NCI-H2196 treated with DMSO at 0.1 percent for 48 hours (cell line): ENCODE measurements around the gene CSF3R.
"Not testable (repeated sequence)": the region's sequence is repeated elsewhere in the genome, so short reads cannot be mapped to it uniquely, and the experiment has no call there.

Source experiments
- DNase-seq: peaks from one replicate; lab custom pipeline; 2025; ENCODE audit not compliant: unreplicated experiment; lab: John Stamatoyannopoulos, UW

Gene CSF3R

GRCh38 chr1:36513676-36514473, 31.2 kb upstream of the CSF3R start:
- no peak for DNase-seq

DNA sequence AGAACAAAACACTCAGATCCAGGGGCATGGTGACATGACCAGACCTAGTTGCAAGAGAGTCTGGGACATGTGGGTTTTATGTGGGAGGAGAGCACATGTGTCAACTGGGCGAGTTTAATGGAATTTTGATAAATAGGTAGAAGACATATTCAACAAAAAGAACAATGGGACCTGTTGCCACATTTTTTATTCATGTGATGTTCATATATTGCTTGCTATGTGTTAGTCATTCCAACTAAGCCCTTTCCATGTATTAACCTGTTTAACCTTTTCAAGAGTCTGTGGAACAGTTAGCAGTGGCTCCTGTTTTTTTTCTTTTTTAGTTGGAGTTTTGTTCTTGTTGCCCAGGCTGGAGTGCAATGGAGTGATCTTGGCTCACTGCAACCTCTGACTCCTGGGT, 30.1 kb upstream of the CSF3R start:
- no peak for DNase-seq

DNA sequence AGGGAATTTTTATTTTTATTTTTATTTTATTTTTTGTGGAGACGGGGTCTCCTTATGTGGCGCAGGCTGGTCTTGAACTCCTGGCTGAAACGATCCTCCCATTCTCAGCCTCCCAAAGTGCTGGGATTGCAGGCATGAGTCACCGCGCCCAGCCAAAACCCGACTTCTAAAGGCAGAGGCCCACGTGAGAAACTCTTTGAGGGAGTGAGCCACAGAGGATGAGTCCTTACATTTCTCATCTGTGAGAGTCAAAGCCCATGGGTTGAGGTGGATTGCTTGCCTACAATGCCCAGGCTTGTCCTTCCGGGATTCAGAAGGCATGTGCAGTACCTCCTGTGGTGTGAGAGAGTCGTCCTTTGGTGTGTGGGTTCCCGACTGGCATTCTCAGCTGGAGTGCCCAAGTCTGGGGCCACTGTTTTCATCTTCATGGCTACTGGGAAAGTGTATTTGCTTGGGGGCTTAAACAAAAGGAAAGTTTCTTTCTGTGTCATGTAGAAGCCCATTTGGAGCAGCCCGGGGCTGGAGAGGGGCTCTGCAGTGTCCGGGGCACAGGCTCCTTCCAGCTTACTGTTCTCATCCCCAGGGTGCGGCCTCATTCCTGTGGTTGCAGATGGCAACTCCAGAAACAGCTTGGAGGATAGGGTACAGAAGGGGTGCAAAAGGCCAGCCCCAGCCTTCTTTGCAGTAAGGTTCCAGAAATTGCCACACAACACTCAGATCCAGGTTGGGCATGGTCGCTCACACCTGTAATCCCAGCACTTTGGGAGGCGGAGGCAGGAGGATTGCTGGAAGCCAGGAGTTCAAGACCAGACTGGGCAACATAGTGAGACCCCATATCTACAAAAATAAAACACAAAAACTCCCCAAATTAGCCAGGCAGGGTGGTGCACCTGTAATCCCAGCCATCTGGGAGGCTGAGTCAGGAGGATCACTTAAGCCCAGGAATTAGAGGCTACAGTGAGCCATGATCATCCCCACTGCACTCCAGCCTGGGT, 29.4 kb upstream of the CSF3R start:
- DNase-seq = no peak

DNA sequence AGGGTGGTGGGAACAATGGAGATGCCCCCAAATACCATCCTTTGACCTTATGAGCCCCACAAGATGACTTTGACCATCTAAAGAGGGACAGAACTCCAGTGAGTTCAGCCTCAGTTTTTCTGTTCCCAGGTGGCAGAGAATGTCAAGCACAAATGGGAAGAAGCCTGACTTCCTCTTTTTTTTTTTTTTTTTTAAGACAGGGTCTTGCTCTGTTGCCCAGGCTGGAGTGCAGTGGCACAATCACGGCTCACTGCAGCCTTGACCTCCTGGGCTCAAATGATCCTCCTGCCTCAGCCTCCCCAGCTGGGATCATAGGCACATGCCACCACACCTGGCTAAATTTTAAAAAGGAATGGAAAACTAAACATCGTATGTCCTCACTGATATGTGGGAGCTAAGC, 28.5 kb upstream of the CSF3R start:
- not testable (repeated sequence) for DNase-seq

- no peak for DNase-seq
Observed at GRCh38 chr1:36510418-36510817, 27.7 kb upstream of the CSF3R start.

GRCh38 chr1:36508257-36508656, 25.5 kb upstream of the CSF3R start:
- DNase-seq = no peak

GRCh38 chr1:36506276-36506920, 23.7 kb upstream of the CSF3R start:
- no peak for DNase-seq

GRCh38 chr1:36503733-36504132, 21.0 kb upstream of the CSF3R start:
- DNase-seq = no peak

GRCh38 chr1:36503159-36503558, 20.4 kb upstream of the CSF3R start:
- no peak for DNase-seq

DNA sequence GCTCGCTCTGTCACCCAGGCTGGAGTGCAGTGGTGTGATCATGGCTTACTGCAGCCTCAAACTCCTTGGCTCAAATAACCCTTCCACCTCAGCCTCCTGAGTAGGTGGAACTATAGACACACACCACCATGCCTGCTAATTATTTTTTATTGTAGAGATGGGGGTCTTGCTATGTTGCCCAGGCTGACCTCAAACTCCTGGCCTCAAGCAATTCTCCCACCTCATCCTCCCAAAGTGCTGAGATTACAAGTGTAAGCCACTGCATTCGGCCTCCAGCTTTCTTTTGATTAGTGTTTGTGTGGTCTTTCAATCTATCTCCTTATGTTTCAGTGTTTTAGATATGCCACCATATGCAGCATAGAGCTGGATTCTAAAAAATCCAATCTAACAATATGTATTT, 19.9 kb upstream of the CSF3R start:
- DNase-seq = no peak

GRCh38 chr1:36501911-36502310, 19.2 kb upstream of the CSF3R start:
- not testable (repeated sequence) for DNase-seq

- DNase-seq = no peak
Observed at GRCh38 chr1:36497207-36497606, 14.5 kb upstream of the CSF3R start.

GRCh38 chr1:36494971-36495370, 12.3 kb upstream of the CSF3R start:
- DNase-seq = no peak

GRCh38 chr1:36493524-36493923, 10.8 kb upstream of the CSF3R start:
- DNase-seq = no peak

DNA sequence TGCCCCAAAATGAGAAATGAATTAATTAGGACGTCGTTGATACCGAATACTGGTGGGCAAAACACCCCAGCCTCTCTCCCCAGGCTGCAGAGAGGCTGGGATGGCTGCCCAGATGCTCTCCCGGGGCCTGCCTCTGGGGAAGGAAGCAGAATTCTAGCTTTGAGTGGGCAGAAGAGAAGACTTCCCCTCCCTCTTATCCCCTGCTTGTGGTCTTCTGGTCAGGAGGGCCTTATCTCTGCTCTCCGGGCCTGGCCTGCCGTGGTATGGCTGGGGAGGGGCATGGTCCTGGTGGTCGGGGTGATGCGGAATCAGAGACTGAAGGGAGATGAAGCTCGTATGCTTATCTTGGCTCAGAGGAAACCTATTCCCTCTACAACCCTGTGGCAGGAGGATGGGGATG, 9.8 kb upstream of the CSF3R start:
- DNase-seq = no peak

- DNase-seq = not testable (repeated sequence)
Observed at GRCh38 chr1:36489258-36490051, 6.7 kb upstream of the CSF3R start.

DNA sequence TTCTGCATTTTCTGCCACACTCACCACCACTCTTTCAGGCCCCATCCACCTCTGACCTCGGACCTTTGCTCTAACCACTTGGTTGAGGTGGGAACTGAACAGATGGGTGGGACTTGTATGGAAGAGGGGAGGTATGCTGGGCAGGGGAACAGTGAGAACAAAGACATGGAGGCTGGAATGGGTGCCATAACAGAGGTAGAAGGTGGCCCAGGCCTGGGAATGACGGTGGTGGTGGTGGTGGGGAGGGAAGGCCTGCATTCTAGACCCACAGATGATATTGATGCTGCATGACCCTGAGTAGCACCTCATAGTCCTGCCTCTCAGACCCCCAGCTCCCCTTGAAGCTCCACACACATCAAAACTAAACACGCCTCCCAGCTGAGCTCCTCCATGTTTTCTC, 5.2 kb upstream of the CSF3R start:
- no peak for DNase-seq

- DNase-seq = not testable (repeated sequence)
Observed at GRCh38 chr1:36487336-36487725, 4.6 kb upstream of the CSF3R start.

DNA sequence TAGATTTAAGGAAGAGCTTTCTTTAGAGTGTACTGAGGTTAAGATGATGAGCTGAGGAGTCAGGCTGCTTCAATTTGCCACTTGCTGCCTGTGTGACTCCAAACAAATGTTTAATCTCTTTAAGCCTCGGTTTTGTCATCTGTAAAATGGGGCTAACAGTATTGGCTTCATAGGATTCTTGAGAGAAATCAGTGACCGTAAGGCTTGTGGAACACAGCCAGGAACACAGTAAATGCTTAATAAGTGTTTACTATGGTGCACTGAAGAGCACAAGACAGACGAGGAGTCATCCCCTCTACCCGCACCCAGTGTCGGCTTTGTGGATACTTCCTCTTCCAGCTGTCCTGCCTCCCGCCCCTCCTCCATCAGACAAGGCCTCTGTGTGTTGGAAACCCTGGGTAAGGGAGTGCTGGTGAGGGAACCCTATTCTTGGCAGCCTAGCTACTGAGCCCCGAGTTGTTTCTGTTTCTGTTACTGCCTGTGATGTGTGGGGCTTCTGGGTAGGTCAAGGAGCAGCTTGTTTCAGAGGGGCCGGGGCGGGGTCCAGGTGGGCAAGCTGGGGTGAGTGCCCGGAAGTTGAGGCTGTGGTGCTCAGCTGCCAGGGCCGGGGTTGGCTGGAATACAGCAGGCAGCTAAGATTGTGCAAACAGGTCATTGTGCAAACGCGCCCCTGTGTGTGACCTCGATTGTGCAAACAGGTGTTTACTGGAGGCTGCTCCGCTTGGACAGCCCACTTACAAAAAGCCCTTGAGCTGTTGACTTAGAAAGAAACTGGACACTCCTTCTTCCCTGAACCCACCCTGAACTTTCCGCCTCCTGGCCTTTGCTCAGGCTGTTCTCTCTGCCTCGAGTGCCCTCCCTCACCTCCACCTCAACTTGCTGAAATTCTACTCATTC, 4.0 kb upstream of the CSF3R start:
- peak; percentile 94 for DNase-seq

GRCh38 chr1:36486093-36486438, 3.4 kb upstream of the CSF3R start:
- no peak for DNase-seq
